Femur (tissue), 1 donor: ENCODE measurements around the gene CHFR.
"Not testable (repeated sequence)": the region's sequence is repeated elsewhere in the genome, so short reads cannot be mapped to it uniquely, and the experiment has no call there.

ENCODE experiments used
- DNase-seq: peaks from one replicate; pipeline ENCODE4 v3.0.0-alpha.2; 2017

Gene CHFR

GRCh38 chr12:132874175-132874574, 13.2 kb downstream of the CHFR start:
- DNase-seq: no peak

GRCh38 chr12:132873724-132874123, 13.7 kb downstream of the CHFR start:
- no peak for DNase-seq

- DNase-seq: no peak
Observed at GRCh38 chr12:132872975-132873421, 14.4 kb downstream of the CHFR start.

- no peak for DNase-seq
Observed at GRCh38 chr12:132872073-132872855, 15.1 kb downstream of the CHFR start.

GRCh38 chr12:132869551-132869950, 17.9 kb downstream of the CHFR start:
- DNase-seq: no peak

- no peak for DNase-seq
Observed at GRCh38 chr12:132866251-132866828, 21.1 kb downstream of the CHFR start.

GRCh38 chr12:132861558-132861957, 25.8 kb downstream of the CHFR start:
- no peak for DNase-seq

GRCh38 chr12:132858718-132859266, 28.6 kb downstream of the CHFR start:
- no peak for DNase-seq

- DNase-seq: not testable (repeated sequence)
Observed at GRCh38 chr12:132857019-132857418, 30.4 kb downstream of the CHFR start.

- no peak for DNase-seq
Observed at GRCh38 chr12:132856581-132856980, 30.8 kb downstream of the CHFR start.

GRCh38 chr12:132855211-132855610, 32.2 kb downstream of the CHFR start:
- DNase-seq: not testable (repeated sequence)

GRCh38 chr12:132853285-132854092, 33.9 kb downstream of the CHFR start:
- no peak for DNase-seq

- DNase-seq: no peak
Observed at GRCh38 chr12:132852496-132852895, 34.9 kb downstream of the CHFR start.

- no peak for DNase-seq
Observed at GRCh38 chr12:132851465-132851864, 35.9 kb downstream of the CHFR start.

GRCh38 chr12:132850291-132850690, 37.1 kb downstream of the CHFR start:
- DNase-seq: no peak

GRCh38 chr12:132848521-132848920, 38.9 kb downstream of the CHFR start:
- no peak for DNase-seq

- DNase-seq: no peak
Observed at GRCh38 chr12:132847363-132848356, 39.7 kb downstream of the CHFR start.

- DNase-seq: not testable (repeated sequence)
Observed at GRCh38 chr12:132844681-132845080, 42.7 kb downstream of the CHFR start.

- DNase-seq: no peak
Observed at GRCh38 chr12:132842449-132843045, 44.9 kb downstream of the CHFR start.

GRCh38 chr12:132841151-132841550, 46.3 kb downstream of the CHFR start:
- DNase-seq: no peak

- no peak for DNase-seq
Observed at GRCh38 chr12:132840536-132840935, 46.9 kb downstream of the CHFR start.
